ENCODE measurements around the gene ATP9A. TPM values are rescaled to one million over a fixed set of nuclear protein-coding genes. Genes with fewer than 3 reads are reported as not detected.

Gene ATP9A
- total and polyA plus RNA-seq, 2 of the 8 experiments (the other 6 are each of a cell fraction or from before 2014, with no cell fraction given) = 5.0 to 6.4 TPM

DNA sequence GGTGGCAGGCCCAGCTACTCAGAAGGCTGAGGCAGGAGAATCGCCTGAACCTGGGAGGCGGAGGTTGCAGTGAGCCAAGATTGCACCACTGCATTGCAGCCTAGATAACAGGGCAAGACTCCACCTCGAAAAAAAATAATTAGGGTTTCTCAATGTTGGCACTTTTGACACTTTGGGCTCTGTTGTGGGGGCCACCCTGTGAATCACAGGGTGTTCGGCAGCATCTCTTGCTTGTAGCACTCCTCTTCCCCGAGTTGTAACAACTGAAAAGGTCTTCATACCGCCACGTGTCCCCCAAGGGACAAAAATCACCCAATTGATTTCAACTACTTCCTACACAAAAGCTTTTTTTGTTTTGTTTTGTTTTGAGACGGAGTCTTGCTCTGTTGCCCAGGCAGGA, 172.4 kb downstream of the ATP9A start (continued):
- TF ChIP-seq JUND (IDR thresholded peaks at IDR 0.05; ENCODE audit: low read length) = no peak
- no peak for TF ChIP-seq NANOG (IDR thresholded peaks at IDR 0.05; ENCODE audit: insufficient read depth, low read depth, low read length, poor library complexity, severe bottlenecking)
- no peak for TF ChIP-seq SP1 (IDR thresholded peaks at IDR 0.05; ENCODE audit: low read depth, low read length)

Measured in H1 (cell line).